UCSD-AML1 (cell line): Measurements from ENCODE around the gene C20orf144.
"Not testable (repeated sequence)": the region's sequence is repeated elsewhere in the genome, so short reads cannot be mapped to it uniquely, and the experiment has no call there.

ENCODE experiments used
- DNase-seq: peaks from one replicate; lab custom pipeline; 2025; ENCODE audit not compliant: unreplicated experiment; lab: John Stamatoyannopoulos, UW

Gene C20orf144

DNA sequence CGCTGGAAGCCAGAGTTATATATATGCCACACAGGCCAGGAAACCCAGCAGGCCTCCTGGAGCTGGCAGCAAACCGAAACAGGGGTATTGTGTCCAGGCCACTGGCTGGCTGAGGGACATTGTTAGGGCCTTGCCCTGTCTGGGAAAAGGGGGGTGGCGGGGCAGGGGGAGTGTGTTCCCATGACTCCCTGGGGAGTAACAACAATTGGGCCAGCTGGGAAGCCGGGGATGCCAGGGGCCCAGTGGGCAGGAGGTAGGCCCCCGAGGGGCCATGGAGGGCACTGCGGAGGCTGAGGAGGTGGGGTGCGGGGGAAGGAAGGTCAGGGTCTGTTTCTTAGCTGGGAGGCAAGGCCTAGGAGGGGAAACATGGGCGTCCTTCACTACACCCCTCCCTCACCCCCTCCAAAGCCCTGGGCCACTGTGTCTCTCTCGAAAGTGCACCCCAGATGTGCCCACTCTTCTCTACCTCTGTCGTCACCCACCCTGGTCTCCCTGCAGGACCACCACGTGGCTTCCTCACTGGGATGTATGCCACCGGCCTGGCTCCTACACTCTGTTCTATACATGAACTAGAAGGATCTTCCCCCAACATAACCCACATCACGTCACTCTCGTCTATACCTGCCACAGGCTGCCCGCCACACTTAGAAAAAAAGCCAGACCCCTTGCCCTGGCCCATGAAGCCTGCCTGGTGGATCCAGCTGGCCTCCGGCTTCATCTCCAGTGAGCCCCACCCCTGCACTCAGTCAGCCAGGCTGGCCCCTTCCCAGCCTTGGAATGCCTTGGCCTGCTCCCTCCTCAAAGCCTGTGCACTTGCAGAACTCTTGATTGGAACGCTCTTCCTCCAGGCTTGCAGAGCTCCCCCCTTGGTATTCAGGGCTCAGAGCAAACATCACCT, 31.9 kb downstream of the C20orf144 start:
- no peak for DNase-seq

DNA sequence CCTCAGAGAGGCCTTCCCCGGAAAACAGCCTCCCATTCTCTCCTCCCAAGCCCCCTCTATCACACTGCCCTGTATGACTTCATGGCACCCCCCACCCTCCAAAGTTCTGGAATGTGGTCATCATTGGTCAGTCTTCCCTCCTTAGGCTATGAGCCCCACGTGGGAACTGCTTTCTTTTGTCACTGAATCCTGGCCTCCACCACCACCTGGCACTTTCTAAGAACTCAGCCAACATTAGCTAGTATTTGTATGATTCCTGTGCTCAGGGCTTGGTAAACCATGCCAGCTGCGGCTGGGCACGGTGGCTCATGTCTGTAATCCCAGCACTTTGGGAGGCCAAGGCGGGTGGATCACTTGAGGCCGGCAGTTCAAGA, 32.5 kb downstream of the C20orf144 start:
- DNase-seq, result no peak

DNA sequence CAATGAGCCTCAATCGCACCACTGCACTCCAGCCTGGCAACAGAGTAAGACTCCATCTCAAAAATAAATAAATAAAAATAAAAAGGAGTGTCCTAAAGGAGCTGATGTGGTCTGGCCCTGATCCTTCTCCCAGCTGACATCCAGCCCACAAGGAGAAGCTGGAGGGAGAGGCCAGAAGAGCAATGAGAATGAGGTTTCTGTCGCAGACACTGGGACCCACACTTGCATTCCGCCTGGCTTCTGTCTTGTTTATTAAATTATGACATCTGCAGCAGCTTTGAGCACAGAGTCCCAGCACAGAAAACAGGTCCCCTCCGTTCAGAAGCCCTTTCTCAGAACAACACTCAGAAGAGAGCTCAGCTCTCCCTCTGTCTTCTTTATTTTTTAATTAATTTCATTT, 34.3 kb downstream of the C20orf144 start:
- DNase-seq, result no peak

GRCh38 chr20:33697129-33697528, 35.0 kb downstream of the C20orf144 start:
- DNase-seq, result no peak

DNA sequence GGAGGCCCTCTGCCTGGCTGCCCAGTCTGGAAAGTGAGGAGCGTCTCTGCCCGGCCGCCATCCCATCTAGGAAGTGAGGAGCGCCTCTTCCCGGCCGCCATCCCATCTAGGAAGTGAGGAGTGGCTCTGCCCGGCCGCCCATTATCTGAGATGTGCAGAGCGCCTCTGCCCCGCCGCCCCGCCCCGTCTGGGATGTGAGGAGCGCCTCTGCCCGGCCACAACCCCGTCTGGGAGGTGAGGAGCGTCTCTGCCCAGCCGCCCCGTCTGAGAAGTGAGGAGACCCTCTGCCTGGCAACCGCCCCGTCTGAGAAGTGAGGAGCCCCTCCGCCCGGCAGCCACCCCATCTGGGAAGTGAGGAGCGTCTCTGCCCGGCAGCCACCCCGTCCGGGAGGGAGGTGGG, 36.8 kb downstream of the C20orf144 start:
- not testable (repeated sequence) for DNase-seq

- DNase-seq, result not testable (repeated sequence)
Observed at GRCh38 chr20:33700696-33701441, 38.7 kb downstream of the C20orf144 start.

- DNase-seq, result no peak
Observed at GRCh38 chr20:33701629-33702450, 39.7 kb downstream of the C20orf144 start.

GRCh38 chr20:33702861-33703260, 40.7 kb downstream of the C20orf144 start:
- DNase-seq, result no peak

DNA sequence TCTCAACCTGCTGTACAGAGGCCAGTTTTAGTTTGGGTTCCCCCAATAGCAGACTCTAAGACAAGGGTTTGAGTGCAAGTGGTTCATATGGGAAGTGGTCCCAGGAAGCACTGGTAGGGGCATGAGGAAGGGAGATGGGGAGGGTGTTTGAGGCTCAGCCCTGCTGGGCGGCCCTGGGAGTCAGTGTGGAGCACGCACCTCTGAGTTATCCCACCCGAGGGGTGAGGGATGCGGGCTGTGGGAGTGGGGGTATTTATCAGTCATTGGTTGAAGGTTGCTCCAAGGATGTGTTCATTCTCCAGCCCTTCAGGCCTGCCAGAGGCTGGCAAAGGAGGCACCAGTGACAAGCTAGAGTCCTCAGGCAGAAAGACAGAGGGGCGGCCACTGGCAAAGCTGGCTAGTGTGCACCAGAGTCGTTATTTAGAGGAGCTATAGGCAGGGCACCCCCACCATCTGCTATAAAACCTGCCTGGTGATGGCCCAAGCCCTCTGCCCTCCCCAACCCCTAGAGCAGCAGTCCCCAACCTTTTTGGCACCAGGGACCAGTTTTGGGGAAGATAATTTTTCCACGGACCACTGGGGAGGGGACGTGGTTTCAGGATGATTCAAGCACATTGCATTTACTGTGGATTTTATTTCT, 41.5 kb downstream of the C20orf144 start:
- no peak for DNase-seq

DNA sequence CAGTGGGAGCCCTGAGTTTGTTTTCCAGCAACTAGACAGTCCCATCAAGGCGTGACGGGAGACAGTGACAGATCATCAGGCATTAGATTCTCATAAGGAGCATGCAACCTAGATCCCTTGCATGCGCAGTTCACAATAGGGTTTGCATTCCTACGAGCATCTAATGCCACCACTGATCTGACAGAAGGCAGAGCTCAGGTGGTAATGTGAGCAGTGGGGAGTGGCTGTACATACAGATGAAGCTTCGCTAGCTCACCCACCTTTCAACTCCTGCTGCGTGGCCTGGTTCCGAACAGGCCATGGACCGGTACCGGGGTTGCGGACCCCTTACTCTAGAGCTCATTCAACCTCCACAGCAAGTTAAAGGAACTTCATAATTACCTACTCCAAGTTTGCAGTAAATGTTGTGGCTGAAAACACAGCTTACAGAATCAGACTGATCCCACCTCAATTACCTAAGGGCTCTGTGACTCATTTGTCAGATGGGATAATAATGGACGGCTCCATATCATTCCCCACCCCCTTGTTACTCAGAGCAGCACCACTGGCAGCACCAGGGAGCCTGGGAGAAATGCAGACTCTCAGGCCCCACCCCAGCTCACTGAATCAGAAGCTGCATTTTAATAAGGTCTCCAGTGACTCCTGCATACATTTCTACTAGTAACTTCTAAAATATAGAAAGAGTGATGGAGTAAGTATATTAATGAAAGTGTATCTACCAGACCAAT, 42.2 kb downstream of the C20orf144 start:
- DNase-seq, result no peak

GRCh38 chr20:33707668-33708067, 45.5 kb downstream of the C20orf144 start:
- no peak for DNase-seq

DNA sequence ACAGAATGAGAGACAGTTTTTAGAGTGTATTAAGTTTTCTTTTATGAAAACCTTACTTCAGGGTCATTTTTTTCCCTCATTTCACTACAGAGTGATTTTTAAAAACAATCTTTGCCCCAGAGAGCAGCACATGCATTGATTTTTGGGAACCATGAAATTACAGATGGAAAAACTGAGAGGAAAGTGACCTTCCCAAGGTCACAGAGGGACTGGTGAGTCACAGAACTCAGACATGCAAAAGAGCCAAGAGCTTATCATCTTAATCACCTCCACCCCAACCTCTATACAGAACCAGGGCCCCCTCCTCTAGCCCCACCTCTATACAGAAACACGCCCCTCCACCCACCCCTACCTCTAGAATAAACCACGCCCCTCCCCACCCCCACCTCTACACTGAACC, 47.3 kb downstream of the C20orf144 start:
- DNase-seq, result no peak

DNA sequence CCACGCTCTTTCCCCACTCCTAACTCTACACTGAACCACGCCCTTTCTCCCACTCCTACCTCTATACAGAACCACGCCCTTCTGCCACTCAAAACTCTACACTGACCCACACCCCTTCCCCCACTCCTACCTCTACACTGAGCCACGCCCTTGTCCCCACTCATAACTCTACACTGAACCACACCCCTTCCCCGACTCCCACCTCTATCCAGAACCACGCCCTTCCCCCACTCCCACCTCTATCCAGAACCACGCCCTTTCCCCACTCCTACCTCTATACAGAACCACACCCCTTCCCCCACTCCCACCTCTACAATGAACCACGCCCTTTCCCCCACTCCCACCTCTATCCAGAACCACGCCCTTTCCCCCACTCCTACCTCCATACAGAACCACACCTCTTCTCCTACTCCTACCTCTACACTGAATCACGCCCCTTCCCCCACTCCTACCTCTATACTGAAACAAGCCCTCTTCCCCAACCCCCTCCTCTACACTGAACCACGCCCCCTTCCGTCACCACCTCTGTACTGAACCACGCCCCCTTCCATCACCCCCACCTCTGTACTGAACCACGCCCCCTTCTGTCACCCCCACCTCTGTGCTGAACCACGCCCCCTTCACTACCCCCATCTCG, 47.9 kb downstream of the C20orf144 start:
- no peak for DNase-seq

DNA sequence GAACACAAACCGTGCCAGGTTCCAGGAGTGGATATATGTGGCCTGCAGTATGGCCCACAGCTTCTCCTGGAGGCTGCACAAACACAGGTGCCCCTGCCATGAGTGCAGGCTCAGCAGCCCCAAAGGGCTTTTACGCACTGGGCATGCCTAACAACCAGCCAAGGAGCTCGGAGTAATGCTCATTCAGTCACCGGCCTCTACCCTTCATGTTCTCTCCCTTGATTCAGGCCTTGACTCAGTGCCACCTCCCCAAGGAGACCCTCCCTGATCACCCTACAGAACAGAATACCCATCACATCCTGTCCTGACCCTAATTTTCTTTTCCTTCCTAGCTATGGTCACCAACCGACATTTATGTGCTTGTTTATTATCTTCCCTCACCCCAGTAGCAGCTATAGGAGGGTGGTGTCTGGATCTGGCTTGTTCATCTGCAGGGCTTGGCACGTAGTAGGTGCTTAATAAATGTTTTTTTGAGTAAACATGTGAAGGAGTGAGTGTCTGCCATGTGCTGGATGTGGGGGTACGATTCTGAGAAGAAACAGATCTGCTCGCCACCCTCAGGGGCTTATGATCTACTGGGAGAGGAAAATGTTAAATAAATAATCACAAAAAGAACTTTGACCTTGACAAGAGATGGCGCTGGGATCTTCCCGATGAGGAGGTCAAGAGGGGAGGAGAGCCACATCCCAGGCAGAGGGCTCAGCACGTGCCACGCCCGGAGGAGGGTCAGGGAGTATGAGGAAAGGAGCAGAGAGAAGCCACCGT, 48.7 kb downstream of the C20orf144 start:
- no peak for DNase-seq

- no peak for DNase-seq
Observed at GRCh38 chr20:33711446-33711738, 49.3 kb downstream of the C20orf144 start.
